ENCODE data around the gene KCNIP1. TPM values are rescaled to one million over a fixed set of nuclear protein-coding genes. Genes with fewer than 3 reads are reported as not detected.

KCNIP1 gene
- total RNA-seq, 8 experiments from 2014 or later: 0.80 to 35.0 (median 14.5) TPM; not detected in 2

GRCh38 chr5:170569101-170569500 lies 65.3 kb downstream of the KCNIP1 start:
- WGBS, 10 experiments: 49 to 100% (median 91%) methylated on average over 1 to 4 of the region's 5 CpGs; no CpG with 5 or more reads in 5 of the 10 experiments
- in situ Hi-C loops (cut with MboI; ENCODE audit: low pct_unique_long_range_greater_than_20kb in 2 of 9, low sequenced_read_pairs in 9 of 9, unreplicated experiment in 9 of 9): no loop called here
- Histone ChIP-seq H3K4me3 (no peak overlapping the region), H3K4me1 (replicated peaks in 1 of 2) (peaks cover 33 to 59% of the 10 kb centered on the region in 2 donors), H3K27ac (no peak overlapping the region)
- no peak for ATAC-seq (replicated peaks in 6 of 8)

DNA sequence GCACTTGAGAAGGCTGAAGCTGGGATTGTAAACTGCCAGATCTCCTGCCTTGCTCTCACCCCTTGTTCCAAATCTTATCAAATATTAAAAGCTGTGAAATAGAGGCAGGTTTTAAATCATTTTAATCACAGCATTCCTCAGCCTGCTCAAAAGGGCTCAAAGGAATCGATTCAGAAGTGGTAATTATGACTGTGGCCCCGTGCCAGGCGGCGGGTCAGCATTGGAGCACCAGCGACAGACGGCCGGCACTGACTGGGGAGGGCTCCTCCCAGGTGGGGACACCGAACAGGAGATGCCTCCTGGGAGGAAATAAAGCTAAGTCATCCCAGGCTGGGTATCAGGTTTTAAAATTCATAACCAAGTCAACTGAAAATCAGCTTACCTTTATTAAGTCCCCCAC lies 66.7 kb downstream of the KCNIP1 start:
- Histone ChIP-seq H3K4me3 (no peak overlapping the region), H3K4me1 (replicated peaks in 1 of 2) (peaks cover 28 to 46% of the 10 kb centered on the region in 2 donors), H3K27ac (no peak overlapping the region)
- WGBS, 10 experiments: 20 to 82% (median 53%) methylated on average over 1 to 8 of the region's 8 CpGs; no CpG with 5 or more reads in 3 of the 10 experiments
- in situ Hi-C loops (cut with MboI; ENCODE audit: low pct_unique_long_range_greater_than_20kb in 2 of 9, low sequenced_read_pairs in 9 of 9, unreplicated experiment in 9 of 9): no loop called here
- peak in 1 of 8 experiments; percentile 57 for ATAC-seq (replicated peaks in 6 of 8)

- in situ Hi-C loops (cut with MboI; ENCODE audit: low pct_unique_long_range_greater_than_20kb in 2 of 9, low sequenced_read_pairs in 9 of 9, unreplicated experiment in 9 of 9): no loop called here
- Histone ChIP-seq H3K4me3 (no peak overlapping the region), H3K27ac (peak overlapping the region in 1 of 2 donors; percentile 19), H3K4me1 (replicated peaks in 1 of 2) (peaks cover 28 to 45% of the 10 kb centered on the region in 2 donors)
- WGBS, 10 experiments: 13 to 100% (median 69%) methylated on average over 1 to 5 of the region's 5 CpGs; no CpG with 5 or more reads in 4 of the 10 experiments
- ATAC-seq (replicated peaks in 6 of 8): peak in 6 of 8 experiments; percentile 19 to 94 (median 60)
Observed at GRCh38 chr5:170571281-170571731, 67.5 kb downstream of the KCNIP1 start.

DNA sequence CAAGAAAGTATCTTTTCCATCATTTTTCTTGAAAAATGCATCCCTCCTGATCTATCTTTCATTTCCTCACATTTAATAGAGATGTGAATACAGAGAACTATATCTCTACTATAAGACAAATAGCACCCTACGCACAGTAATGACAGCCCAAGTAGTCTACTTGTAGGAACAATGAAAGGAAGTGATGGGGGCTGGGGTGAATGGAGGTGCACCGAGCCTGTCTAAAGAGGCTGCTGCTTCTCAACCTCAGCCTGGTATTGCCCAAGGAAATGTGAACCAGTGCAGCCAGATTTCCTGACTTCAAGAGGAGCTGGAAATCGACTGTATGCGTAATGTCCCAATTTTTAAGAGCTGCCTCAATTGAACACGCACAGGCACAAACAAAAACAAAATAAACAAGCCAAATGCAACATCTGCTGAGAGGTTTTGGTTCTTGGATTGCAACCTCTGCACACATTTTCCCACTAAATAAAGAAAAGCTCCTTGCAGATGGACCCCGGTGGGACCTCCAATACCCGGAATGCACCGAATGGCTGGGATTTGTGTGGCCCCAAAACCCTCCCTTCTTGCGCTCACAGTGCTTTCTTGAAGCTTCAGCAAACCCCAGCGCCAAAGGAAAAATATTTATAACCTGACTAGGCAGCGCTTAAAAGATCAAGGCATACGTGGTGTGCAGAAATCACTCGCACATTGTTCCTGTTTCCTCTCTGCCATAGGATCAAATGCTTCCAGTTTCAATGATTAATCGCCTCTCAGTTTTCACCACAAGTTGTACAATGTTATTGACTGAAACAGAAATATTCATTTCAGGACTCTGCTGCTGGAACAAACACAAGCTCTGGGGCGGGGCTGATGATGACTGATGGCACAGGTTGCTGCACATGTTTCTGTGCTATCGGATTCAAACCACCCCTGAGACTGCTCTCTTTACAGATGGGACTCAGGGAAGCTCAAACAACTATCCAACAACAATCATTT lies 68.3 kb downstream of the KCNIP1 start:
- ATAC-seq (replicated peaks in 6 of 8): peak in 7 of 8 experiments; percentile 33 to 87 (median 48)
- no peak overlapping the region for H3K4me3 ChIP-seq
- peak overlapping the region; percentile 56 to 60 for H3K27ac ChIP-seq
- 7 to 88% (median 59%) methylated on average over 2 to 14 of the region's 16 CpGs for WGBS, 10 experiments
- H3K4me1 ChIP-seq (replicated peaks in 1 of 2): peaks cover 33 to 42% of the 10 kb centered on the region in 2 donors
- in situ Hi-C loops (cut with MboI; ENCODE audit: low pct_unique_long_range_greater_than_20kb in 2 of 9, low sequenced_read_pairs in 9 of 9, unreplicated experiment in 9 of 9): no loop called here

DNA sequence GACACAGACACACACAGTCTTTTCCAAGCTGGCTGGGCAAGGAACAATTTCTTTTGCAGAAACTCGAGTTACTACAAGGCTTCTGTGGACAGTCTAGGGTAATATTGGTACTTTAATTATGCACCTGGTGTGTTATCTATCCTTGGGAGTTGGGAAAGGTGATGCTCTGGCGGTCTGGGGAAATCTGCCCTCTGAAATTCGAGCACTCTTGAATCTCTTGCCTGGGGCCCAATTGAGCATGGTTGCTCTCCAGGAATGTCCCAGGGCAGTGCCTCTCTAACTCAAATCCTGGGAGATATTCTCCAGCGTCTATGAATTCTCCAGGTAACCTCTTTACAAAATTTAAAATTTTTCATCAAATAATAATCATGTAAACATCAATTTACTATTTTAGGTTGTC lies 69.3 kb downstream of the KCNIP1 start:
- in situ Hi-C loops (cut with MboI; ENCODE audit: low pct_unique_long_range_greater_than_20kb in 2 of 9, low sequenced_read_pairs in 9 of 9, unreplicated experiment in 9 of 9): no loop called here
- no peak for ATAC-seq (replicated peaks in 6 of 8)
- 49 to 100% (median 67%) methylated on average over 1 to 4 of the region's 4 CpGs; no CpG with 5 or more reads in 2 of the 10 experiments for WGBS, 10 experiments
- Histone ChIP-seq H3K27ac (no peak overlapping the region), H3K4me3 (no peak overlapping the region), H3K4me1 (replicated peaks in 1 of 2) (peaks cover 33 to 45% of the 10 kb centered on the region in 2 donors)

- in situ Hi-C loops (cut with MboI; ENCODE audit: low pct_unique_long_range_greater_than_20kb in 2 of 9, low sequenced_read_pairs in 9 of 9, unreplicated experiment in 9 of 9): no loop called here
Observed at GRCh38 chr5:170573660-170574059, 69.8 kb downstream of the KCNIP1 start.

GRCh38 chr5:170576602-170577535 lies 73.0 kb downstream of the KCNIP1 start:
- ATAC-seq (replicated peaks in 6 of 8): peak in 7 of 8 experiments; percentile 6 to 94 (median 33)

More at GRCh38 chr5:170573660-170574059, 69.8 kb downstream of the KCNIP1 start:
- WGBS, 10 experiments: 20 to 100% (median 57%) methylated on average over 1 of the region's 1 CpG; no CpG with 5 or more reads in 3 of the 10 experiments
- H3K4me1 ChIP-seq (replicated peaks in 1 of 2): peaks cover 33 to 45% of the 10 kb centered on the region in 2 donors
- H3K4me3 ChIP-seq: no peak overlapping the region
- no peak for ATAC-seq (replicated peaks in 6 of 8)
- H3K27ac ChIP-seq: no peak overlapping the region

DNA sequence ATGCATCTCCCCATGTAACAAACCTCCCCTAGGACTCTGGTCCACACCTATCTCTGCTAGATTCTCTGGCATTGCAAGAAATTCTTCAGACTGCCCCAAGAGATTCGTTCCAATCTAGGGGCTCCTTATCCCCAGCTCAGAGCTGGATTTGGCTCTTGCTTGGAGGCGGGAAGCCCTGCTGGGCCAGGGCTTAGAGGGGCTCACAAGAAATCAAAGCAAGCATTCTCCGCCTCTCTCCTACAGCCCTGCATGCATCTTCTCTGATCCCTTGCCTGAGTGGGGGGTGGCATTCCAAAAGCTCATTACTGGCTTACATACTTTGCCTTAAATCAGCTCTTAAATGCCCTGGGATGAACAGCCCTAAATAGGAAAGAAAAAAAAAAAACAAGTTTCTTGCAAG lies 75.8 kb downstream of the KCNIP1 start:
- 0 to 100% (median 64%) methylated on average over 1 to 3 of the region's 3 CpGs; no CpG with 5 or more reads in 4 of the 10 experiments for WGBS, 10 experiments
- in situ Hi-C loops (cut with MboI; ENCODE audit: low pct_unique_long_range_greater_than_20kb in 2 of 9, low sequenced_read_pairs in 9 of 9, unreplicated experiment in 9 of 9): no loop called here

More at GRCh38 chr5:170576602-170577535, 73.0 kb downstream of the KCNIP1 start:
- WGBS, 10 experiments: 0 to 89% (median 73%) methylated on average over 1 to 10 of the region's 11 CpGs; no CpG with 5 or more reads in 1 of the 10 experiments
- Histone ChIP-seq H3K4me3 (no peak overlapping the region), H3K27ac (no peak overlapping the region), H3K4me1 (replicated peaks in 1 of 2) (peaks cover 17 to 19% of the 10 kb centered on the region in 2 donors)
- in situ Hi-C loops (cut with MboI; ENCODE audit: low pct_unique_long_range_greater_than_20kb in 2 of 9, low sequenced_read_pairs in 9 of 9, unreplicated experiment in 9 of 9): no loop called here

DNA sequence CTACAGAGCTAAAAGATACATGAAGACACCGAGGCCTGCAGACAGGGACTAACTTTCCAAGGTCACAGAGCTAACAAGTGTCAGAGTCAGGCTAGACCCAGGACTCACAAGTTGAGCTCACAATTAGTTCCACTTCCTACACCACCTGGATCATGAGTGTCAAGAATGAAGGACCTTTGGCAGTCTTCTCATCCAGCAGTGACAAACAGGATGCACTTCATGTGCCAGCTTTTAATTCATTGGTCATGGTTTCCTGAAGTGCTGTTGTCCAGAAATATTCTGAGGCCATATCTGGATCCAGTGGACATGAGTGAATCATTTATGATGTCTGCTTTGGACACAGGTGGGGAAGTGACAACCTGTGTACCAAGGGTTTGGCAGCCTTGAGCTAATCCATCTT lies 77.4 kb downstream of the KCNIP1 start:
- Histone ChIP-seq H3K4me1 (replicated peaks in 1 of 2) (peaks cover 5 to 13% of the 10 kb centered on the region in 2 donors), H3K4me3 (no peak overlapping the region), H3K27ac (no peak overlapping the region)
- in situ Hi-C loops (cut with MboI; ENCODE audit: low pct_unique_long_range_greater_than_20kb in 2 of 9, low sequenced_read_pairs in 9 of 9, unreplicated experiment in 9 of 9): no loop called here
- WGBS, 10 experiments: 83 to 89% methylated on average over 1 of the region's 1 CpG; no CpG with 5 or more reads in 8 of the 10 experiments
- ATAC-seq (replicated peaks in 6 of 8): no peak

More for the DNA sequence above, 75.8 kb downstream of the KCNIP1 start:
- no peak for ATAC-seq (replicated peaks in 6 of 8)
- Histone ChIP-seq H3K27ac (no peak overlapping the region), H3K4me3 (no peak overlapping the region), H3K4me1 (replicated peaks in 1 of 2) (peaks cover 5 to 10% of the 10 kb centered on the region in 2 donors)

DNA sequence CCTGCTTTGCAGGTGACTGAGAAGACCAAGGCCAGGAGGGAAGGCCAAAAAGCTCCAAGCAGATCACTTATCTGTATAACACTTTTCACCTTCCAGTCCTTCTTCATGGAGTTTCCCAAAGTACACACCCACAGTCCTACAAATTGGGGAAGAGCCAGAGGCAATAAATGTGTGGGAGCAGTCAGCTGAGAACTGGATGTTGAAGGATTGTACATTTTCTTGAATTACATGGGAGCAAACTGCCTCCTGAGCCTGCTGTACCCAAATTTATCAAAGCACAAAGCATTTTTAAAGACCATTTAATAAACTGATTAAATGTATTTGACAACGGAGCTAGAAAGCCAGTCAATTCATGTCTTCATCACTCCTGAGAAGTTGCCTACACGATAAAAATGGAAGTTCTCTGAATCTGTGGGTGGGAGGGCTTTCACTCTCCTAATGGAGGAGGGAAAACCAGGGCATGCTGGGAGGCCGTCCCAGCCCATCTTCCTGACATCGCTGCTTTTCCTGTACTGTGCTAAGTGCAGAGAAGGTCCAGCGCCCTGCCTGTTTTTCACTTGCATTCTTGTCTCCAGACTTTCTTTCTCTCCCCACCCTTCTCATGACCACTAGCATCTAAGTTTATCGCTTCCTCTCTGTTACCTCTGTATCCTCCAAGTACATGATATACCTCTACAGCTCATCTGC lies 79.0 kb downstream of the KCNIP1 start:
- Histone ChIP-seq H3K4me1 (replicated peaks in 1 of 2) (peaks cover 0 to 6% of the 10 kb centered on the region in 2 donors), H3K27ac (no peak overlapping the region), H3K4me3 (no peak overlapping the region)
- ATAC-seq (replicated peaks in 6 of 8): peak in 1 of 8 experiments; percentile 15
- in situ Hi-C loops (cut with MboI; ENCODE audit: low pct_unique_long_range_greater_than_20kb in 2 of 9, low sequenced_read_pairs in 9 of 9, unreplicated experiment in 9 of 9): no loop called here
- 7 to 96% (median 88%) methylated on average over 2 to 6 of the region's 6 CpGs; no CpG with 5 or more reads in 1 of the 10 experiments for WGBS, 10 experiments

DNA sequence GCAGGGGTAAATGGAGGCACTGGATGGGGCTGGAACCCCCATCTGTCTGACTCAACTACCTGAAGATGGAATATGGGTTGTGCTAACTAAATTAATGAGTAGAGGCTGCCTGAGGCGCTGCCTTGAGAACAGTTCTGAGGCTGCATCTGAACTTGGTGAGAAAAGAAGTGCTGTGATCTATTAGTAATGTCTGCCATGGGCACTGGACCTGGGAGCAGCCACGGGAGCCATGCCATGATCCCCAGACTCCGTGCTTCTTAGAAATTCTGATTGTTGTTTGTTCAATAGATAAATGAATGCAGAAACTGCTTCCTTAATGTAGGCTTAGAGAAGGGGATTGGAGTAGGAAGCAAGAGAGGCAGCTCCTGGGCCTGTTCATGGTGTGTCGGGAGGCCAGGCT lies 80.2 kb downstream of the KCNIP1 start:
- no peak for ATAC-seq (replicated peaks in 6 of 8)
- no peak overlapping the region for H3K27ac ChIP-seq
- in situ Hi-C loops (cut with MboI; ENCODE audit: low pct_unique_long_range_greater_than_20kb in 2 of 9, low sequenced_read_pairs in 9 of 9, unreplicated experiment in 9 of 9): no loop called here
- no peak overlapping the region for H3K4me3 ChIP-seq
- WGBS, 10 experiments: 20 to 100% (median 80%) methylated on average over 1 to 4 of the region's 4 CpGs; no CpG with 5 or more reads in 1 of the 10 experiments
- H3K4me1 ChIP-seq (replicated peaks in 1 of 2): peaks cover 0 to 9% of the 10 kb centered on the region in 2 donors

Data from motor neuron (in vitro differentiated cells).